Heart left ventricle (tissue), 16 donors: ENCODE data around the gene GLT8D1. TPM values are rescaled to one million over a fixed set of nuclear protein-coding genes. Genes with fewer than 3 reads are reported as not detected.

Experiments used
- ATAC-seq, 4 donors: fragments of 200-7000 bp; cut with Tn5 transposase; one replicate each; pipeline ENCODE4 v1.9.1; 2020 to 2022; ENCODE audit warnings: moderate library complexity in 4 of 4, mild to moderate bottlenecking in 3 of 4, moderate number of reproducible peaks in 1 of 4
- DNase-seq, 5 donors: peaks; one replicate each; pipeline ENCODE4 v3.0.0-alpha.2; 2020
- H3K27ac ChIP-seq, 12 donors: fragments of 200-600 bp; sonication (generic) in 4 of 12; one replicate each; pipeline versions ENCODE4 v1.5.0 to v1.8.0; 2016 to 2022; ENCODE audit warnings: mild to moderate bottlenecking in 2 of 12
- H3K27me3 ChIP-seq, 9 donors: fragments of 200-600 bp; sonication (generic) in 2 of 9; one replicate each; pipeline versions ENCODE4 v1.5.1 to v1.8.0; 2016 to 2022; ENCODE audit warnings: mild to moderate bottlenecking in 3 of 9
- H3K36me3 ChIP-seq, 9 donors: fragments of 200-600 bp; sonication (generic) in 2 of 9; one replicate each; pipeline versions ENCODE4 v1.5.0 to v1.8.0; 2018 to 2022; ENCODE audit warnings: mild to moderate bottlenecking in 2 of 9
- H3K4me1 ChIP-seq, 12 donors: fragments of 200-600 bp; sonication (generic) in 4 of 12; one replicate each; pipeline versions ENCODE4 v1.5.0 to v1.8.0; 2016 to 2022; ENCODE audit warnings: mild to moderate bottlenecking in 3 of 12
- H3K4me3 ChIP-seq, 12 donors: fragments of 200-600 bp; sonication (generic) in 4 of 12; one replicate each; pipeline versions ENCODE4 v1.5.0 to v1.8.0; 2017 to 2022; ENCODE audit warnings: mild to moderate bottlenecking in 9 of 12, moderate library complexity in 4 of 12
- H3K9me3 ChIP-seq, 12 donors: fragments of 200-600 bp; sonication (generic) in 4 of 12; one replicate each; pipeline versions ENCODE4 v1.5.0 to v1.8.0; 2016 to 2022; ENCODE audit warnings: mild to moderate bottlenecking in 1 of 12
- POLR2A ChIP-seq, 2 donors: fragments of 450-650 bp; IDR thresholded peaks; one replicate each; pipeline ENCODE4 v1.6.1; 2017; ENCODE audit warnings: antibody characterized with exemption in 2 of 2, mild to moderate bottlenecking in 2 of 2, moderate library complexity in 2 of 2
- WGBS, 4 donors: extraction: QIAGEN DNeasy Blood & Tissue Kit in 2 of 4; methylation state at CpG; one replicate each; pipeline versions ENCODE4 v1.1.5 to v1.1.7; 2013 to 2018; 5-methylcytosine and 5-hydroxymethylcytosine counted together
- intact Hi-C, 10 donors: fragments of 100-400 bp; cut with DNase I; formaldehyde crosslinking; loops; one replicate each; pipeline versions ENCODE4 v1.11.1 to v1.14.2; 2022
- polyA plus RNA-seq, 2 donors: library from polyadenylated mRNA; stranded (reverse); fragments of 200-250 nt; gene quantifications; one replicate each; pipeline ENCODE4 v1.2.3, GENCODE V29; 2013
- total RNA-seq, 9 donors: library from RNA; depleted of rRNA in 2 of 9; stranded (reverse); fragments of >200 nt in 2 of 9; fragmentation: NEBNext Ultra II Directional in 3 of 9; extraction: Animal tissue kit (Norgen Biotek cat#: 25700) in 3 of 9; gene quantifications; one replicate each; pipeline versions ENCODE4 v1.1.0 to v1.2.4, GENCODE V29; 2016 to 2023
- TF ChIP-seq, protein P1 (sequence below), 12 donors: fragments of 200-600 bp; sonication (generic) in 4 of 12; IDR thresholded peaks; one replicate each; pipeline versions ENCODE4 v1.5.0 to v1.8.0; 2018 to 2022; ENCODE audit warnings: antibody characterized with exemption in 12 of 12, mild to moderate bottlenecking in 5 of 12
- donor health status: ischemic (EF 13 %, LVEDD 7.1; RV severe dilation, severe dysfunction).
- donor health status: healthy with polysubstance abuse.
- donor health status: DM: no; HTN: yes; CAD: no.
- donor health status: DM: no; HTN: no; CAD: no.
- donor health status: ischemic (EF 25% LVEDD 6.9; RV normal size, moderate dysfunction).
- donor health status: ischemic (EF 25% LVEDD 5.7; RV mildly dilated, moderate dysfunction).
- donor health status: healthy.
- donor health status: DM: yes; HTN: yes; CAD: no.
- donor health status: ischemic (EF 35%, LVEDD 5.7; RV mildly dilated, moderate dysfunction).
- donor health status: nonischemic (EF 11% LVEDD 7.7; RV severe dilation, severe dysfunction).
- donor health status: DM: yes; HTN: yes; CAD: no.
- donor health status: PGD.
- donor health status: ischemic (EF 29% LVEDD 5.4; RV normal size, mild dysfunction).
- donor health status: nonischemic (EF 23%, LVEDD 6.1; RV moderate dilation, normal function).

The GLT8D1 gene
- total and polyA plus RNA-seq, 11 donors: 21.7 to 39.0 (median 28.3) TPM

DNA sequence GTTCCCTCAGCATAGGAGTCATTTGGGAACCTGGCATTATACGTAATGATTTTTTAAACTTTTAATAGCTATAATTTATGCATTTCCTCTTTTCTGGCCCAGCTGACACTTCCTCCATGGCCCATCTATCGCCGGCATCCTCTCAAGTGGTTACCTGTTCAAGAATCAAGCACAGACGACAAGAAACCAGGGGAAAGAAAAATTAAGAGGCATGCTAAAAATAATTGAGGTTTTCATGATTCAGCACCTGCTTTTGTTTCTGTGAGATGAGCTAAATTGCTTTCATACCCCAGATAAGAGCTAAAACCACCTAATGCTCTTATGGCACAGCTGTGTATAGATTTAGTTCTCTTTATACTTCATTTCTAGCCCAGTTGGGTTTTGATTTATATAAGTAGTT is 2.0 kb upstream of the GLT8D1 start:
- Histone ChIP-seq H3K27ac (no peak overlapping the region), H3K27me3 (no peaks in the 10 kb centered on the region), H3K9me3 (no peaks in the 10 kb centered on the region), H3K4me1 (peaks cover 0 to 45% (median 32%) of the 10 kb centered on the region in 12 donors), H3K4me3 (peak overlapping the region in 8 of 12 donors; percentile 67 to 97 (median 96)), H3K36me3 (peaks cover 0 to 50% (median 42%) of the 10 kb centered on the region in 9 donors)
- DNase-seq (no peak), ATAC-seq (no peak)
- intact Hi-C loops: loop anchor here in 1 of 10 donors (2.0 kb wide), 1 partner anchor 21 kb away; the partner anchor contains the start of gene GNL3
- TF ChIP-seq POLR2A (IDR thresholded peaks at IDR 0.05): no peak
- TF ChIP-seq, protein P1, sequence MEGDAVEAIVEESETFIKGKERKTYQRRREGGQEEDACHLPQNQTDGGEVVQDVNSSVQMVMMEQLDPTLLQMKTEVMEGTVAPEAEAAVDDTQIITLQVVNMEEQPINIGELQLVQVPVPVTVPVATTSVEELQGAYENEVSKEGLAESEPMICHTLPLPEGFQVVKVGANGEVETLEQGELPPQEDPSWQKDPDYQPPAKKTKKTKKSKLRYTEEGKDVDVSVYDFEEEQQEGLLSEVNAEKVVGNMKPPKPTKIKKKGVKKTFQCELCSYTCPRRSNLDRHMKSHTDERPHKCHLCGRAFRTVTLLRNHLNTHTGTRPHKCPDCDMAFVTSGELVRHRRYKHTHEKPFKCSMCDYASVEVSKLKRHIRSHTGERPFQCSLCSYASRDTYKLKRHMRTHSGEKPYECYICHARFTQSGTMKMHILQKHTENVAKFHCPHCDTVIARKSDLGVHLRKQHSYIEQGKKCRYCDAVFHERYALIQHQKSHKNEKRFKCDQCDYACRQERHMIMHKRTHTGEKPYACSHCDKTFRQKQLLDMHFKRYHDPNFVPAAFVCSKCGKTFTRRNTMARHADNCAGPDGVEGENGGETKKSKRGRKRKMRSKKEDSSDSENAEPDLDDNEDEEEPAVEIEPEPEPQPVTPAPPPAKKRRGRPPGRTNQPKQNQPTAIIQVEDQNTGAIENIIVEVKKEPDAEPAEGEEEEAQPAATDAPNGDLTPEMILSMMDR (IDR thresholded peaks at IDR 0.05): no peak
- WGBS, 4 donors: 79 to 91% (median 82%) methylated on average over 4 of the region's 4 CpGs

DNA sequence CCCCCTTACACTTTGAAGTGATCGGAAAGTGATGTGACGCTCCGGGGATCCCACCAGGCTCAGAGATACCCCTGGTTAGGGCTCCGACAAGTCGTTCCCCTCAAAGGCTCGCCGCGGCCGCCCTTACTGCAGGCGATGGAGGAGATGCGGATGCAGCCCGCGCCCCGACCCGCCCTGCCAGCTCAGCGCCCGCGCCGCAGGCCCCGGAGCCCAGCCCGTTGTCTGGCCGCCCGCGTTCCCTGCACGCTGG is 228 bp downstream of the GLT8D1 start:
- H3K27me3 ChIP-seq: no peaks in the 10 kb centered on the region
- WGBS, 4 donors: 0 to 4% (median 0%) methylated on average over 9 to 25 of the region's 25 CpGs
- DNase-seq (no peak), ATAC-seq (no peak)
- H3K36me3 ChIP-seq: peaks cover 0 to 29% (median 23%) of the 10 kb centered on the region in 9 donors
- no peaks in the 10 kb centered on the region for H3K9me3 ChIP-seq
- TF ChIP-seq, protein P1 (IDR thresholded peaks at IDR 0.05): peak in 1 of 12 donors; percentile 19
- TF ChIP-seq POLR2A (IDR thresholded peaks at IDR 0.05): no peak
- peak overlapping the region; percentile 67 to 100 (median 95) for H3K4me3 ChIP-seq
- H3K4me1 ChIP-seq: peaks cover 0 to 45% (median 32%) of the 10 kb centered on the region in 12 donors
- H3K27ac ChIP-seq: peak overlapping the region; percentile 85 to 97 (median 91)
- intact Hi-C loops: loop anchor here in 1 of 10 donors (1.0 kb wide), 1 partner anchor 20 kb away; the partner anchor contains the start of gene PBRM1

- 2 to 3% (median 2%) methylated on average over 17 to 22 of the region's 22 CpGs for WGBS, 4 donors
- intact Hi-C loops: loop anchor here in 1 of 10 donors (1.0 kb wide), 1 partner anchor 20 kb away; the partner anchor contains the start of gene PBRM1
- ATAC-seq (peak; percentile 3 to 27 (median 19)), DNase-seq (peak in 2 of 5 donors; percentile 18 to 37)
- no peaks in the 10 kb centered on the region for H3K27me3 ChIP-seq
- no peak for TF ChIP-seq POLR2A (IDR thresholded peaks at IDR 0.05)
- peak overlapping the region; percentile 67 to 100 (median 95) for H3K4me3 ChIP-seq
- H3K27ac ChIP-seq: peak overlapping the region; percentile 85 to 97 (median 91)
- no peaks in the 10 kb centered on the region for H3K9me3 ChIP-seq
- H3K36me3 ChIP-seq: peaks cover 0 to 29% (median 22%) of the 10 kb centered on the region in 9 donors
- peaks cover 0 to 45% (median 32%) of the 10 kb centered on the region in 12 donors for H3K4me1 ChIP-seq
Observed at GRCh38 chr3:52704611-52705437, 767 bp downstream of the GLT8D1 start.

- WGBS, 4 donors: 88 to 93% (median 90%) methylated on average over 7 of the region's 7 CpGs
- Histone ChIP-seq H3K27me3 (no peaks in the 10 kb centered on the region), H3K36me3 (peaks cover 0 to 29% (median 24%) of the 10 kb centered on the region in 9 donors), H3K27ac (no peak overlapping the region), H3K4me1 (peaks cover 0 to 40% (median 32%) of the 10 kb centered on the region in 12 donors), H3K9me3 (no peaks in the 10 kb centered on the region), H3K4me3 (no peak overlapping the region)
- TF ChIP-seq, protein P1 (IDR thresholded peaks at IDR 0.05): no peak
- no peak for TF ChIP-seq POLR2A (IDR thresholded peaks at IDR 0.05)
- intact Hi-C loops: no loop called here
- DNase-seq (no peak), ATAC-seq (no peak)
Observed at GRCh38 chr3:52703341-52703740, 2.2 kb downstream of the GLT8D1 start.
